ENCODE results near the gene DOCK7. TPM values are rescaled to one million over a fixed set of nuclear protein-coding genes. Genes with fewer than 3 reads are reported as not detected.
"Not testable (repeated sequence)": the region's sequence is repeated elsewhere in the genome, so short reads cannot be mapped to it uniquely, and the experiment has no call there.

Gene DOCK7
- total RNA-seq, 2 experiments from 2014 or later: 12.7 to 13.9 TPM

GRCh38 chr1:62601457-62601856 lies 86.7 kb downstream of the DOCK7 start:
- DNase-seq: no peak
- H3K36me3 Mint-ChIP-seq: no peaks in the 10 kb centered on the region
- H3K9me3 Mint-ChIP-seq: no peaks in the 10 kb centered on the region
- H3K27ac Mint-ChIP-seq: no peak overlapping the region
- no peaks in the 10 kb centered on the region for H3K4me1 Mint-ChIP-seq
- H3K4me3 Mint-ChIP-seq: no peak overlapping the region
- H3K27me3 Mint-ChIP-seq: no peaks in the 10 kb centered on the region

GRCh38 chr1:62599044-62599443 lies 89.1 kb downstream of the DOCK7 start:
- H3K4me1 Mint-ChIP-seq: no peaks in the 10 kb centered on the region
- no peak overlapping the region for H3K4me3 Mint-ChIP-seq
- no peaks in the 10 kb centered on the region for H3K9me3 Mint-ChIP-seq
- no peaks in the 10 kb centered on the region for H3K36me3 Mint-ChIP-seq
- H3K27me3 Mint-ChIP-seq: no peaks in the 10 kb centered on the region
- no peak for DNase-seq
- no peak overlapping the region for H3K27ac Mint-ChIP-seq

DNA sequence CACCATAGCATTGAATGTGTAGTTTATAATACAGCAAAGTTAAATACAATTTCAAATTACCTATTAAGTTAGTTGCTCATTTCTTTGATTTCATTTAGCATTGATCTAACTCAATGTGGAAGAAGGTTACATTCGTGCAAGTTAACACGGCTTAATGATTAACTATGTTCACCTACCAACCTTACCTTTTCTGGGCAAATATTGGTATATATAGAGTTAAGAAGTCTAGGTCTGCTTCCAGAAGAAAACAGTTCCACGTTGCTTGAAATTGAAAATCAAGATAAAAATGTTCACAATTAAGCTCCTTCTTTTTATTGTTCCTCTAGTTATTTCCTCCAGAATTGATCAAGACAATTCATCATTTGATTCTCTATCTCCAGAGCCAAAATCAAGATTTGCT lies 90.9 kb downstream of the DOCK7 start, which contains the start of gene ANGPTL3:
Gene ANGPTL3 (plus strand): TSS at position 240 of the 400 bp plus-strand sequence. CDS start 47 bp downstream, at position 287.
- no peaks in the 10 kb centered on the region for H3K9me3 Mint-ChIP-seq

DNA sequence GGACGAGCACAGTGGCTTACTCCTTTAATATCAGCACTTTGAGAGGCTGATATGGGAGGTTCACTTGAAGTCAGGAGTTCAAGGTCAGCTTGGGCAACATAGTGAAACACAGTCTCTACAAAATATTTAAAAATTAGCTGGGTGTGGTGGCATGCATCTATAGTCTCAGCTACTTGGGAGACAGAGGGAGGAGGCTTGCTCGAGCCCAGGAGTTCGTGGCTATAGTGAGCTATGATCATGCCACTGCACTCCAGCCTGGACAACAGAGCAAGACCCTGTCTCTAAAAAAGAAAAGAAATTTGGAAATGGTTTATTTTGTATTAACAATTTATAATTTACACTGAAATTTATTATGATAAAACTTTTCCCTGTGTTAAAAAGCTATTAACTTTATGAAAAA lies 92.5 kb downstream of the DOCK7 start:
- Mint-ChIP-seq H3K4me1 (no peaks in the 10 kb centered on the region), H3K9me3 (no peaks in the 10 kb centered on the region), H3K36me3 (peaks cover 3% of the 10 kb centered on the region), H3K4me3 (no peak overlapping the region), H3K27ac (no peak overlapping the region), H3K27me3 (no peaks in the 10 kb centered on the region)
- no peak for DNase-seq

More for the DNA sequence above, 90.9 kb downstream of the DOCK7 start, which contains the start of gene ANGPTL3:
- H3K4me1 Mint-ChIP-seq: no peaks in the 10 kb centered on the region
- H3K27me3 Mint-ChIP-seq: no peaks in the 10 kb centered on the region
- no peak for DNase-seq
- H3K27ac Mint-ChIP-seq: no peak within 1 kb of the TSS
- H3K36me3 Mint-ChIP-seq: no peaks in the 10 kb centered on the region
- no peak within 1 kb of the TSS for H3K4me3 Mint-ChIP-seq

DNA sequence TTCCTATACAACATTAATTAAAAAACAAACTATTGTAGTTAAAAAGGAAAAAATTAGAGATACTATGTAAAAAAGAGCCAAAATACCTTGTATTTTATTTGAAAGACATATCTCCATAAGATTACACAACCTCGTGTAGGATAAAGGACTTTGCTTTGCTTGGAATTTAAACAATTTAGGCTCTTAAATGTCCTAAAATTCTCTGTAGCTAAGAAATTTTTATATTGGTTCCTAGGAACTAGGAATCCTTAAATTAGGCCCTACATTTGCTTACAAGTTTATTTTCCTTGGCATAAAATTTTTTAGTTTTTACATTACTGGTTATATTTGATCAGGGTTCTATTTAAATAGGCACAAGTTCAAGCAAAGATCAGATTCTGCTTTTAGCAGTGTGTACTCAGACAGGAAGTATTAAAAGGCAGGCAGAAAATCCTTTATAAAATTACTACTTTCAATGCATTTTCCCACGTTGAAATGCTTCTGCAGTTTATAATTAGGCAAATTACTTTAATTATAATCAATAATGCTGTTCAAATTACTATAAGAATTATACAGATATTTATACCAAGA lies 94.3 kb downstream of the DOCK7 start:
- H3K4me1 Mint-ChIP-seq: no peaks in the 10 kb centered on the region
- H3K36me3 Mint-ChIP-seq: peaks cover 3% of the 10 kb centered on the region
- no peak overlapping the region for H3K27ac Mint-ChIP-seq
- H3K27me3 Mint-ChIP-seq: no peaks in the 10 kb centered on the region
- no peak for DNase-seq
- H3K4me3 Mint-ChIP-seq: no peak overlapping the region
- H3K9me3 Mint-ChIP-seq: no peaks in the 10 kb centered on the region

DNA sequence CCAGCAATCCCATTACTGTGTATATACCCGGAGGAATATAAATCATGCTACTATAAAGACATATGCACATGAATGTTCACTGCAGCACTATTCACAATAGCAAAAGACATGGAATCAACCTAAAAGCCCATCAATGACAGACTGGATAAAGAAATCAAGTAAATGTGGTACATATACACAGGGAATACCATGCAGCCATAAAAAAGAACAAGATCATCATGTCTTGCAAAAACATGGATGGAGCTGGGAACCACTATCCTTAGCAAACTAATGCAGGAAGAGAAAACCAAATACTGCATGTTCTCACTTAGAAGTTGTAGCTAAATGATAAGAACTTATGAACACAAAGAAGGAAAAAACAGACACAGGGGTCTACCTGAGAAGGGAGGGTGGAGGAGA lies 97.2 kb downstream of the DOCK7 start:
- Mint-ChIP-seq H3K4me3 (no peak overlapping the region), H3K4me1 (no peaks in the 10 kb centered on the region), H3K27me3 (no peaks in the 10 kb centered on the region), H3K36me3 (peaks cover 3% of the 10 kb centered on the region), H3K9me3 (no peaks in the 10 kb centered on the region), H3K27ac (no peak overlapping the region)
- no peak for DNase-seq

DNA sequence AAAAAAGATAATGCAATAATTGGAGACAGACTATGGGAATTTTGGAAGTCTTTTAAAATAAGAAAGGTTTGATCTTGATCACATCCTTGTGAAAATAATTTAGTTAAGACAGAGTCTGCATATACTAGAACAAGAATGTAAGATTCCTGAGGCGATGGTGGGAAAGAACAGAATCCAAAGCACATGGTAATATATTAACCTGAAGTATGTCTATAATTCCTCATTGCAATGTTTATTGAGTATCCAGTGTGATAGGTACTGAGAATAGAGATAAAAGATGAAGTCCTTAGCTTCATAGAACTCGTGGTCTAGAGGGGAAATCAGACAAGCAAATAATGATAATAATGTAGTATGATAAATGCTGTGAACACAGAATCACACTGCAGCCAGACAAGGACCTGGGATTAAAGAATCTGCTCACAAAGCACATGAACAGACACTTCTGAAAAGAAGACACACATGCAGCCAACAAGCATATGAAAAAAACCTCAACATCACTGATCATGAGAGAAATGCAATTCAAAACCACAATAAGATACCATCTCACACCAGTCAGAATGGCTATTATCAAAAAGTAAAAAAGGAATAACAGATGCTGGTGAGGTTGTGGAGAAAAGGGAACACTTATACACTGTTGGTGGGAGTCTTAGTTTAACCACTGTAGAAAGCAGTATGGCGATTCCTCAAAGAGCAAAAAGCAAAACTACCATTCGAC lies 97.8 kb downstream of the DOCK7 start:
- H3K9me3 Mint-ChIP-seq: no peaks in the 10 kb centered on the region
- no peak overlapping the region for H3K4me3 Mint-ChIP-seq
- no peak for DNase-seq
- no peak overlapping the region for H3K27ac Mint-ChIP-seq
- no peaks in the 10 kb centered on the region for H3K4me1 Mint-ChIP-seq
- H3K36me3 Mint-ChIP-seq: peaks cover 3% of the 10 kb centered on the region
- H3K27me3 Mint-ChIP-seq: no peaks in the 10 kb centered on the region

GRCh38 chr1:62589321-62589720 lies 98.9 kb downstream of the DOCK7 start:
- Mint-ChIP-seq H3K27ac (no peak overlapping the region), H3K9me3 (no peaks in the 10 kb centered on the region), H3K4me1 (no peaks in the 10 kb centered on the region), H3K4me3 (no peak overlapping the region), H3K27me3 (no peaks in the 10 kb centered on the region), H3K36me3 (peaks cover 3% of the 10 kb centered on the region)
- DNase-seq: no peak

GRCh38 chr1:62588000-62588399 lies 100.2 kb downstream of the DOCK7 start:
- Mint-ChIP-seq H3K36me3 (peaks cover 3% of the 10 kb centered on the region), H3K4me3 (no peak overlapping the region), H3K4me1 (no peaks in the 10 kb centered on the region), H3K27me3 (no peaks in the 10 kb centered on the region), H3K9me3 (no peaks in the 10 kb centered on the region), H3K27ac (no peak overlapping the region)
- no peak for DNase-seq

DNA sequence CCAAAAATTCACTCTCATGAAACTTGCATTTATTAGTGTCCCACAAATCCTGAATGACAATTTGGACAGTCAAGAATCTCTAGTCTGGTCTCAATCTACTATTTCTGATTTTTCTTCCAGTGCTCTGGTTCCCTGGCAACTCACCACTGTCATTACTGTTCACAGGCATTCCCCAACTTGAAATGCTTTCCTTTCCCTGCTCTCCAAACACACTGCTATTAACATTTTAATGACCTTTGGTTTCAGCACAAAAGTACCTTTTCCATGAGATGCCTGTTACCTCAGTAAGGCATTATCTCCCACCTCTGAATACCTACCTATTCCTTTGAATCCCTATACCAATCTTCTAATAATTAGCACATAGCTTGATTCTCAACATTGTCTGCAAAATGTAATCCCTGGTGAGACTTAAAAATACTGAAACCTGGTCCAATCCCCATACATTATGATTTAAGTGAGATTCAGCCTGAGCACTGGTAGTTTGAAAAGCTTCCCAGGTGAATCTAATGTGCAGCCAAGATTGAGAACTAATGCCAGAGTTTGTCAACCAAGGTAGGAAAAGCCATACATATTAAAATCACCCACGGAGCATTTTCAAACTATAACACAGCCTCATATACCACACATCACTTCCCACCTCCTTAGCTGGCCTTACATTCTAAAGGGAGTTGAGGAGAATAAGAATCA lies 102.6 kb downstream of the DOCK7 start:
- Mint-ChIP-seq H3K4me1 (no peaks in the 10 kb centered on the region), H3K27me3 (no peaks in the 10 kb centered on the region), H3K4me3 (no peak overlapping the region), H3K27ac (no peak overlapping the region), H3K36me3 (peaks cover 4% of the 10 kb centered on the region), H3K9me3 (no peaks in the 10 kb centered on the region)
- no peak for DNase-seq

- no peak overlapping the region for H3K4me3 Mint-ChIP-seq
- no peak overlapping the region for H3K27ac Mint-ChIP-seq
- no peaks in the 10 kb centered on the region for H3K27me3 Mint-ChIP-seq
- H3K9me3 Mint-ChIP-seq: peaks cover 2% of the 10 kb centered on the region
- DNase-seq: no peak
- no peaks in the 10 kb centered on the region for H3K4me1 Mint-ChIP-seq
- peaks cover 27% of the 10 kb centered on the region for H3K36me3 Mint-ChIP-seq
Observed at GRCh38 chr1:62573675-62574074, 114.5 kb downstream of the DOCK7 start.

- Mint-ChIP-seq H3K36me3 (peaks cover 33% of the 10 kb centered on the region), H3K27ac (no peak overlapping the region), H3K27me3 (no peaks in the 10 kb centered on the region), H3K9me3 (peaks cover 2% of the 10 kb centered on the region), H3K4me3 (no peak overlapping the region), H3K4me1 (no peaks in the 10 kb centered on the region)
- no peak for DNase-seq
Observed at GRCh38 chr1:62572476-62572875, 115.7 kb downstream of the DOCK7 start.

DNA sequence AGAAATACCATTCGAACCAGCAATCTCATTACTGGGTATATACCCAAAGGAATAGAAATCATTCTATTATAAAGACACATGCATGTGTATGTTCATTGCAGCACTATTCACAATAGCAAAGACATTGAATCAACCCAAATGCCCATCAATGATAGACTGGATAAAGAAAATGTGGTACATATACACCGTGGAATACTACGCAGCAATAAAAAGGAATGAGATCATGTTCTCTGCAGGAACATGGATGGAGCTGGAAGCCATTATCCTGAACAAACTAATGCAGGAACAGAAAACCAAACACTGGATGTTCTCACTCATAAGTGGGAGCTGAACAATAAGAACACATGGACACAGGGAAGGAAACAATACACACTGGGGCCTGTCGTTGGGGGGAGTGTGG lies 116.7 kb downstream of the DOCK7 start:
- not testable (repeated sequence) for H3K4me3 Mint-ChIP-seq, H3K4me1 Mint-ChIP-seq, H3K9me3 Mint-ChIP-seq, DNase-seq, H3K27ac Mint-ChIP-seq, H3K27me3 Mint-ChIP-seq
- H3K36me3 Mint-ChIP-seq: peaks cover 40% of the 10 kb centered on the region

DNA sequence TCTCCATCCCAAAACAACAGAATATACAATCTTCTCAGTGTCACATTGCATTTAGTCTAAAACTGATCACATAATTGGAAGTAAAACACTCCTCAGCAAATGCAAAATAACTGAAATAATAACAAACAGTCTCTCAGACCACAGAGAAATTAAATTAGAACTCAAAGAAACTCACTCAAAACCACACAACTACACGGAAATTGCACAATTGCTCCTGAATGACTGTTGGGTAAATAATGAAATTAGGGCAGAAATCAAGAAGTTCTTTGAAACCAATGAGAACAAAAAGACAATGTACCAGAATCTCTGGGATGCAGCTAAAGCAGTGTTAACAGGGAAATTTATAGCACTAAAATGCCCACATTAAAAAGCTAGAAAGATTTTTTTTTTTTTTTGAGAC lies 120.3 kb downstream of the DOCK7 start:
- not testable (repeated sequence) for DNase-seq, H3K27me3 Mint-ChIP-seq, H3K27ac Mint-ChIP-seq, H3K9me3 Mint-ChIP-seq, H3K4me3 Mint-ChIP-seq, H3K4me1 Mint-ChIP-seq
- H3K36me3 Mint-ChIP-seq: peaks cover 42% of the 10 kb centered on the region

- H3K27me3 Mint-ChIP-seq, H3K4me3 Mint-ChIP-seq, DNase-seq, H3K4me1 Mint-ChIP-seq, H3K27ac Mint-ChIP-seq, H3K9me3 Mint-ChIP-seq: not testable (repeated sequence)
- H3K36me3 Mint-ChIP-seq: peaks cover 41% of the 10 kb centered on the region
Observed at GRCh38 chr1:62567182-62567581, 121.0 kb downstream of the DOCK7 start.

GRCh38 chr1:62561306-62561705 lies 126.9 kb downstream of the DOCK7 start:
- H3K27me3 Mint-ChIP-seq: no peaks in the 10 kb centered on the region
- H3K36me3 Mint-ChIP-seq: peaks cover 6% of the 10 kb centered on the region
- H3K9me3 Mint-ChIP-seq: no peaks in the 10 kb centered on the region
- no peak overlapping the region for H3K27ac Mint-ChIP-seq
- no peak overlapping the region for H3K4me3 Mint-ChIP-seq
- DNase-seq: no peak
- no peaks in the 10 kb centered on the region for H3K4me1 Mint-ChIP-seq

Data from activated naive CD8-positive, alpha-beta T cell treated with anti-CD3 and anti-CD28 coated beads for 36 hours (primary cell).